HG02938 (cell line): ENCODE measurements around the gene HEXD.

Experiments used
- ATAC-seq: cut with Tn5 transposase; IDR thresholded peaks from one replicate; pipeline ENCODE4 v1.9.1; 2021; ENCODE audit warnings: mild to moderate bottlenecking, moderate library complexity; ENCODE audit not compliant: unreplicated experiment

HEXD gene

GRCh38 chr17:82412535-82413520 lies 5.3 kb upstream of the HEXD start:
- no peak for ATAC-seq

DNA sequence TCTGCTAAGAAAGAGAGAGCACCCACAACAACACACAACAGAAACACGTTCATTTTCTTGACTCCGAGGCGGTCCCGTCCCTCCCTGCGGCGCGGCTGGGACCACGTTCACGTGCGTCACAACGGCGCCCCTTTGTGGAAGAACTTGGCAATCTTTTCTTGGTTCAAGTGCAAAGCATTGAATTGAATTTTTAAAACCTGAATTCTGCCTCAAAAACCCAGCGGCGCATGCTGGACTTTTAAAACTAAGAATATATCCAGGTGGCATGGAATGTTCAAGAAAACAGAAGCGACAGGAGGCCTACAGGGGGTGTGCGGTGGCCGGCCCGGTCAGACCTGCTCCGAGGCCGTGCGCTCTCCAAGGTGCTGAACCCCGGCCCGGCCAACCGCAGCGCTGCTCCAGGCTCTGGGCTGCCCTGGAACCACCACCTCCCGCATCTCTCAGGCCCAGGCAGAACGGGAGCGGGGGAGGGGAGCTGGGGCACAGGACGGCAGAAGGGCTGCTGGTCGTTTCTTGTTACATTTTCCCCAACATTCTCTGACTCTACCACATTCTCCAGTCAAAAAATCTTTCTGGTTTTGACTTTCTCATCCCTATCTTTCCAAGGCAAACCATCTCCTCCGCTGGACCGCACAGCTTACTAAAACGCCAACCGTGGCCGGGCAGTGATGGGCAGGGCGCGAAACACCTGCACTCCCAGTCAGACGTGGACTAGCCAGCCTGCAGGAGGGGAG lies 3.4 kb upstream of the HEXD start:
- ATAC-seq: no peak

DNA sequence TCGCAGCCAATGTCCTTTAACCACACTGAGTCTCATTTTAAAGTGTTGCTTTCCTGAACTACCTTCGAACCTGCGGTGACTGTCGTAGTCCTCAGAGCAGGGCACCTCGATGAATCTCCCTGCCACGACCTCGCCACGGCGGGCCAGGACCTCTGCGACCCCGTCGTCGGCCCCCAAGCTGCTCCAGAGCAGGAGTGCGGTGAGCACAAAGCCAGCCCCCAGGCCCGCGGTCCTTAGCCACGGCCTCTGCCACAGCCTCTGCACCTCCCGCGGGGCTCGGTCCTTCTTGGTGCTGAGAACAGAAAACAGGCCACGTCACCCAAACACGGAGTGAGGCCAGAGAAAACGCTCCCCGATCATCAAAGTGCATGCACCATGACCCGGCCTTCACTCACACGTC lies 2.8 kb upstream of the HEXD start:
- ATAC-seq: no peak

- no peak for ATAC-seq
These were observed 2.4 kb upstream of the HEXD start for GRCh38 chr17:82415786-82416185.

DNA sequence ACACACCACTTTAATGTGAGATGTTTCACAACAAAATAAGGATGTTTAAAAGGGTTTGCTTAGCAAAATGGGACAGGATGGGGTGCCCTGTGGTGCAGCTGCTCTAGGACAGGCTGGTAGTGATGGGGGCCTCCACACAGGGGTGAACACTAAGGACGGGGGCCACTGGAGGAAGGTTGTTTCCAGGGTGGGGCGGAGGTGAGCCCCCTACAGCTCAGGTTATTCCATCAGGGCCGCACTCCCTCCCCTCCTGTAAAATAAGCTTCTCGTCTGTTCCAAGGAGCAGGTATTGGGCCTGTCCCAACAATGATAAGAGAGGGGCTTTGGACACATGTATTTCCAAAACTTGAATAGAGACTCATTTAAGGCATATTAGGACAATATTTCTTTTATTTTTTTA lies 1.9 kb upstream of the HEXD start:
- no peak for ATAC-seq

DNA sequence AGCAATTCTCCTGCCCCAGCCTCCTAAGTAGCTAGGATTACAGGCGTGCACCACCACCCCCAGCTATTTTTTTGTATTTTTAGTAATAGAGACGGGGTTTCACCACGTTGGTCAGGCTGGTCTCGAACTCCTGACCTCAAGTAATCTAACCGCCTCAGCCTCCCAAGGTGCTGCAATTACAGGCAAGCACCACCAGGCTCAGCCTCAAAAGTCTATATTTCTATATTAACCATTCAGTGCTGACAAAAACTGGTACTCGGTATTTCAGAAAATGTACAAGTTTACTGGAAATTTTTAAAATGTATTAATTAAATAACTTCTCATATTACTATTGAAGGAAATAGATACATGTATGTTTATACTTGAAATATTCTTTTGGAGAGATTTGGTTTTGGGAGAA lies 1.4 kb upstream of the HEXD start:
- ATAC-seq: no peak

DNA sequence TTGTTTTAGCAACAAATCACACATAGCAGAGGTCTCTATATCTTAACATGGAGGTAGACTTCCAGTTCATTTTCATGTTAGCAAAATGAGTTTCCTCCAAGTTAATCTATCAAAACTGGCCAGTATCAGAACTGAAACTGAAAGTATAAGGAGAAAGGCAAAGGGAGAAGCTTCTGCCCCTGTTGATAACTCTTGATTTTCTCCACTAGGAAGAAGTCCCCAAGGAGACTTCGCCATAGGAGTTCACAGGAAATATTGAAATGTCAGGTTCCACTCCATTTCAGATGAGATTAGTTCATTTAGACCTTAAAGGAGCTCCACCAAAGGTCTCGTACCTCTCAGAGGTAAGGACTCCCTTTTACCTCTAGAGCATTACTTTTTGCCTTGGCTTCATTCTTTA lies 1.4 kb downstream of the HEXD start:
- ATAC-seq: no peak

- ATAC-seq: no peak
These were observed 6.1 kb downstream of the HEXD start for GRCh38 chr17:82424001-82424862.

DNA sequence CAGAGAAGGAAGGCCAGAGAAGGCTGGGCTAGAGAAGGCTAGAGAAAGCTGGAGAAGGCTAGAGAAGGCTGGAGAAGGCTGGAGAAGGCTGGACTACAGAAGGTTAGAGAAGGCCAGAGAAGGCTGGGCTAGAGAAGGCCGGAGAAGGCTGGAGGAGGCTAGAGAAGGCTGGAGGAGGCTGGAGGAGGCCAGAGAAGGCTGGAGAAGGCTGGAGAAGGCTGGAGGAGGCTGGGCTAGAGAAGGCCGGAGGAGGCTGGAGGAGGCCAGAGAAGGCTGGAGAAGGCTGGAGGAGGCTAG lies 6.7 kb downstream of the HEXD start:
- no peak for ATAC-seq

GRCh38 chr17:82428546-82428945 lies 10.4 kb downstream of the HEXD start:
- ATAC-seq: no peak

DNA sequence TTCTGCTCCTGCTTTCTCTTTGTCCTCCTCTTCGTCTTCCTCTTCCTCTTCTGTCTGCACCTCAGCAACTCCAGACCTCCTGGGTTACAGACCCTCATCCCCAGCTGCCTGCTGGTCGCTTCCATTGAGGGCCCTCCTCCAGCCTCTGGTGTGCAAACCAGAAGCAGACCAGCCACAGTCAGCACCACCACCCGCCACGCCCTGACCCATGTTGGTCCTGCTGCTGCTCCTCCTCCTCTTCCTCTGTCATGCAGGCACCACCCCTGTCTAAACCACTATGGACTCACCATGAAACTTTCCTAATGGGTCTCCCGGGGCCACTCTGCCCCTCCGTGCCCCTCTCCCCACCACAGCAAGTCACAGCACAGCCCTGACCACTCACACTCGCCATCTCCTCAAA lies 11.7 kb downstream of the HEXD start:
- ATAC-seq: no peak

DNA sequence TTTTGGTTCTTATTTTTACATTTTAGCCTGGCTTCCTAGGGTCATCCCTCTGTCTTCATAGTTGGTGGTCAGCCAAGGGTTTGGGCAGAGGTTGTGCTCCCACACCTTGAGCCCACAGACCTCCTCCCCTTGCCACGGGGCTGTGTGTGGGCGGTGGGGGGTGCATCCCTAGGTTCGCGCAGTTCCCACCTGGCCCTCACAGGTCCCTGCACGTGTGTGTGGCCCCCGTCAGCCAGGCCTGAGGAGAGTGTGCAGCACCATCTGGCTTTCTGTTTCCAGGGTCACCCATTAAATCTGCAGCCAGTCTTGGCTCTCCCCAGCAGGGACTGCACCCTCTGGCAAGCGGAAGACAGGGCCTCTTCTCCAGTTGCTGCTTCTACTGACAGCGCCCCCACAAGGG lies 13.9 kb downstream of the HEXD start:
- ATAC-seq: no peak

DNA sequence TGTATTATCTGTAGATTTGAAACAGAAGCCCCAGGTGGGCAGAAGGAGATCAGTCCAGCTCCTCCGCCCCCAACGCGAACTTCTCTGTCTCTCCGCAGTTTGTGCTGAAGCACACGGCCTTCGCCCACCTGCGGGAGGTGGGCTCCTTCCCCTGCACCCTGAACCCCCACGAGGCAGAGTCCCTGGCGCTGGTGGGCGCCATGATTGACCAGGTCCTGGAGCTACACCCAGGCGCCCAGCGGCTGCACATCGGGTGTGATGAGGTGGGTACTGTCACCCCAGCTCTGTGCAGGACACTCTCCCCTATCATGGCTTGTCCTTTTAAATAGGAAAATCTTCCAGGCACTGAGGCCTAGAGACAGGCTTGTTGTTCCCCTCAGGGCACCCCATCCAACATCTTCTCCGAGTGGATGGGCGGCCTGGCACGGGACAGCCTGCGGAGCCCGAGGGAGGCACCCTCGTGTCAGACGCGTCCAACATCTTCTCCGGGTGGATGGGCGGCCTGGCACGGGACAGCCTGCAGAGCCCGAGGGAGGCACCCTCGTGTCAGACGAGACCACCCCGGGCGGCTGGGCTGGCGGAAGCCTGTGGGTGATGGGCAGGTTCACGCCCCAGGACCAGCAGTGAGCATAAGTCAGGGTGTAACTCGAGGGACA lies 15.5 kb downstream of the HEXD start:
- ATAC-seq: no peak

GRCh38 chr17:82434216-82434565 lies 16.0 kb downstream of the HEXD start:
- no peak for ATAC-seq

- no peak for ATAC-seq
These were observed 17.0 kb downstream of the HEXD start for GRCh38 chr17:82435103-82435502.

GRCh38 chr17:82435601-82436583 lies 17.7 kb downstream of the HEXD start:
- no peak for ATAC-seq

GRCh38 chr17:82436601-82437324 lies 18.6 kb downstream of the HEXD start:
- no peak for ATAC-seq

- ATAC-seq: no peak
These were observed 19.1 kb downstream of the HEXD start for GRCh38 chr17:82437325-82437668.
